ENCODE results near the gene TPT1.
"Not testable (repeated sequence)": the region's sequence is repeated elsewhere in the genome, so short reads cannot be mapped to it uniquely, and the experiment has no call there.

The TPT1 gene

DNA sequence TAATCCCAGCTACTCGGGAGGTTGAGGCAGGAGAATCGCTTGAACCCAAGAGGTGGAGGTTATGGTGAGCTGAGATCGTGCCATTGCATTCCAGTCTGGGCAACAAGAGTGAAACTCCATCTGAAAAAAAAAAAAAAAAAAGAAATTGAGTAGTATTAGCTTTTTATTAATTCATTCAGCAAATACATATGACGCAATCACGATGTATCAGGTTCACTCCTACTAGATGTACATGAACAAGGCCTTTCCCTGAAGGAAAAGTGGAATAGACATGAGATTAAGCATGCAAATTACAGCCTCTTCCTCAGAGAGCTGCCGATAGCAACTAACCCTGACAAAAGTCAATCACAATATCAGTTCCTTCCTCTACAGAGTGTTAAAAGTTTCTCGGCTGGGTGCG lies 9.2 kb upstream of the TPT1 start:
- POLR2A ChIA-PET = interaction anchor here (0.7 to 1.3 kb wide), 2 partner anchors 9 to 13 kb away, joined by 3 to 4 read pairs; partner anchors contain the start of gene TPT1
- Histone ChIP-seq H3K4me3 (ENCODE audit: low read depth, low read length) (no peak overlapping the region), H3K36me3 (ENCODE audit: control insufficient read depth in 2 of 2, insufficient read depth in 1 of 2, low read length in 2 of 2) (peaks cover 0 to 13% of the 10 kb centered on the region in 2 experiments; a peak in 2 of 3 replicates), H3K27ac (ENCODE audit: extremely low read depth, low read depth, low read length) (no peak overlapping the region), H3K4me1 (ENCODE audit: control insufficient read depth, insufficient read depth, low read length) (no peaks in the 10 kb centered on the region), H3K9me3 (ENCODE audit: control insufficient read depth, insufficient read depth, low read depth, low read length) (no peaks in the 10 kb centered on the region)
- CTCF ChIA-PET = interaction anchor here (0.7 kb wide), 1 partner anchor 19 kb away, joined by 4 read pairs; no protein-coding TSS in a partner anchor
- TF ChIP-seq ZXDB (tag by site-specific recombination; IDR thresholded peaks at IDR 0.05) (no peak), ZNF211 (tag by site-specific recombination; IDR thresholded peaks at IDR 0.05; ENCODE audit: low read depth) (no peak), IKZF3 (tag by site-specific recombination; IDR thresholded peaks at IDR 0.05) (no peak), ZNF777 (tag by site-specific recombination; IDR thresholded peaks at IDR 0.05; ENCODE audit: borderline replicate concordance) (no peak), KLF1 (tag by site-specific recombination; IDR thresholded peaks at IDR 0.05) (no peak), ZNF132 (tag by site-specific recombination; IDR thresholded peaks at IDR 0.05; ENCODE audit: borderline replicate concordance) (no peak), ZSCAN4 (tag by site-specific recombination; IDR thresholded peaks at IDR 0.05) (no peak), ZNF561 (tag by site-specific recombination; IDR thresholded peaks at IDR 0.05; ENCODE audit: borderline replicate concordance) (no peak), ZNF658 (tag by site-specific recombination; IDR thresholded peaks at IDR 0.05) (no peak), ZNF112 (tag by site-specific recombination; IDR thresholded peaks at IDR 0.05) (no peak), ZNF223 (tag by site-specific recombination; IDR thresholded peaks at IDR 0.05) (no peak)

GRCh38 chr13:45349438-45349837 lies 8.5 kb upstream of the TPT1 start:
- Histone ChIP-seq H3K4me3 (ENCODE audit: low read depth, low read length) (no peak overlapping the region), H3K4me1 (ENCODE audit: control insufficient read depth, insufficient read depth, low read length) (no peaks in the 10 kb centered on the region), H3K27ac (ENCODE audit: extremely low read depth, low read depth, low read length) (no peak overlapping the region), H3K9me3 (ENCODE audit: control insufficient read depth, insufficient read depth, low read depth, low read length) (no peaks in the 10 kb centered on the region), H3K36me3 (ENCODE audit: control insufficient read depth in 2 of 2, insufficient read depth in 1 of 2, low read length in 2 of 2) (peaks cover 0 to 15% of the 10 kb centered on the region in 2 experiments; a peak in 2 of 3 replicates)
- TF ChIP-seq ZNF350 (tag by site-specific recombination; IDR thresholded peaks at IDR 0.05) = no peak
- peak; percentile 67; the same call in 1 of the 2 replicates for TF ChIP-seq ZNF629 (tag by site-specific recombination; IDR thresholded peaks at IDR 0.05)
- ChIA-PET CTCF (no interaction called here), POLR2A (no interaction called here)

DNA sequence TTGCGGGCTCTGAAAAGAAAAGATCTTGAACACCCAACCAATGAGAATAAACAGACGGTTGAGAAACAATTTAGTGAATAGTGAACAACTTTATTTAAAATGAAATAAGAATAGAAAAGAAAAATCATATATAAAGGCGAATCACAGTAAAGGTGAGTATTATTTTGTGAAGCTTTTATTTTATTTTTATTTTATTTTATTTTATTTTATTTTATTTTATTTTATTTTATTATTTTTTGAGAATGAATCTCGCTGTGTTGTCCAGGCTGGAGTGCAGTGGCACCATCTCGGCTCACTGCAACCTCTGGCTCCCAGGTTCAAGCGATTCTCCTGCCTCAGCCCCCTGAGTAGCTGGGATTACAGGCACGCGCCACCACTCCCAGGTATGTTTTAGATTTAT lies 3.1 kb upstream of the TPT1 start:
- CTCF ChIA-PET; H3K27ac ChIP-seq (ENCODE audit: extremely low read depth, low read depth, low read length); H3K4me1 ChIP-seq (ENCODE audit: control insufficient read depth, insufficient read depth, low read length); H3K9me3 ChIP-seq (ENCODE audit: control insufficient read depth, insufficient read depth, low read depth, low read length); POLR2A ChIA-PET; H3K4me3 ChIP-seq (ENCODE audit: low read depth, low read length): not testable (repeated sequence)
- peaks cover 6 to 16% of the 10 kb centered on the region in 2 experiments for H3K36me3 ChIP-seq (ENCODE audit: control insufficient read depth in 2 of 2, insufficient read depth in 1 of 2, low read length in 2 of 2)

DNA sequence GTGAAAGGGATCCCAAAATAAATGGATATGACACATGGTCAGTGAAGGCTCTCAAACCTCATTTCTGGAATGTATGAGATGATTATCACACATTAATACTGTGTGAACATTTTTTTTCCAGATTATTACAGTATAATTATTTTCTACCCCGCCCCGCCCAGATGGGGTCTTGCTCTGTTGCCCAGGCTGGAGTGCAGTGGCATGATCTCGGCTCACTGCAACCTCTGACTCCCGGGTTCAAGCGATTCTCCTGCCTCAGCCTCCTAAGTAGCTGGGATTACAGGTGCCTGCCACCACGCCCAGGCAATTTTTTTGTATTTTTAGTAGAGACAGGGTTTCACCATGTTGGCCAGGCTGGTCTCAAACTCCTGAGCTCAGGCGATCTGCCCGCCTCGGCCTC lies 2.1 kb upstream of the TPT1 start:
- CTCF ChIA-PET = interaction anchor here (0.7 kb wide), 1 partner anchor 251 kb away, joined by 4 read pairs; no protein-coding TSS in a partner anchor
- H3K4me3 ChIP-seq (ENCODE audit: low read depth, low read length); H3K4me1 ChIP-seq (ENCODE audit: control insufficient read depth, insufficient read depth, low read length); H3K9me3 ChIP-seq (ENCODE audit: control insufficient read depth, insufficient read depth, low read depth, low read length); H3K27ac ChIP-seq (ENCODE audit: extremely low read depth, low read depth, low read length): not testable (repeated sequence)
- H3K36me3 ChIP-seq (ENCODE audit: control insufficient read depth in 2 of 2, insufficient read depth in 1 of 2, low read length in 2 of 2) = peaks cover 12 to 25% of the 10 kb centered on the region in 2 experiments
- TF ChIP-seq ZNF121 (tag by site-specific recombination; IDR thresholded peaks at IDR 0.05) = peak; percentile 89
- POLR2A ChIA-PET = interaction anchor here (3.4 kb wide), 1 partner anchor 12 kb away, joined by 47 read pairs; no protein-coding TSS in a partner anchor

GRCh38 chr13:45342668-45343067 lies 1.7 kb upstream of the TPT1 start:
- peaks cover 12% of the 10 kb centered on the region for H3K4me1 ChIP-seq (ENCODE audit: control insufficient read depth, insufficient read depth, low read length)

More at GRCh38 chr13:45342668-45343067, 1.7 kb upstream of the TPT1 start:
- H3K27ac ChIP-seq (ENCODE audit: extremely low read depth, low read depth, low read length); H3K4me3 ChIP-seq (ENCODE audit: low read depth, low read length); CTCF ChIA-PET; H3K9me3 ChIP-seq (ENCODE audit: control insufficient read depth, insufficient read depth, low read depth, low read length): not testable (repeated sequence)
- peaks cover 16 to 30% of the 10 kb centered on the region in 2 experiments for H3K36me3 ChIP-seq (ENCODE audit: control insufficient read depth in 2 of 2, insufficient read depth in 1 of 2, low read length in 2 of 2)
- POLR2A ChIA-PET = interaction anchor here (3.4 kb wide), 1 partner anchor 11 kb away, joined by 47 read pairs; no protein-coding TSS in a partner anchor
